Cardiac fibroblast (primary cell): ENCODE measurements around the gene FAIM2.
A peak's percentile ranks its signal among the peaks of the same experiment; 100 is the strongest.

ENCODE experiments used
- DNase-seq, 2 donors: peaks; one replicate each; pipeline versions ENCODE4 v3.0.0 to v3.0.0-alpha.2; 2010; ENCODE audit warnings: low read depth in 2 of 2
- H3K4me3 ChIP-seq, 2 donors: replicated peaks in 1 of 2; 1 replicate in 1 of 2; 2 replicates in 1 of 2; pipeline ENCODE4 v1.5.1; 2011; ENCODE audit warnings: low read depth in 2 of 2, low read length in 2 of 2, mild to moderate bottlenecking in 2 of 2, moderate library complexity in 1 of 2
- TF ChIP-seq, protein P1 (sequence below): IDR thresholded peaks from one replicate; pipeline ENCODE4 v1.5.1; 2011; ENCODE audit warnings: low read depth, mild to moderate bottlenecking, low read length, inconsistent platforms

FAIM2 gene

DNA sequence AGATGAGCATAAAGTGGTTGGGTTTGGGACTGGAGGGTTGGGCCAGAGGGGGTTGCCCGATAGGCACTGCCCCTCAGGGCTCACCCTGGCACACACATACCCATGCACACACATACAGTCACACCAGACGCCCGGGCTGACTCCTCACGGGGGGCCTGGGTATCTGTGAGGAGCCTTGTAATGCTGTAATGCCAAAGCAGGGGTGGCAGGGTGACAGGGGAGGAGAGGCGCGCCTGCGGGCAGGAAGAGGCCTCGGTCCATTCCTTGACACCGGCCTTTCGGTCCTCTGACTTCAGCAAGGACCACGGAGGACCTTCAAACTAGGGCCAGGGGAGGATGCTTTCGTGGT, 375 bp downstream of the FAIM2 start:
- DNase-seq, result no peak
- H3K4me3 ChIP-seq, result peak overlapping the region in 1 of 2 donors; percentile 28
- TF ChIP-seq, protein P1, sequence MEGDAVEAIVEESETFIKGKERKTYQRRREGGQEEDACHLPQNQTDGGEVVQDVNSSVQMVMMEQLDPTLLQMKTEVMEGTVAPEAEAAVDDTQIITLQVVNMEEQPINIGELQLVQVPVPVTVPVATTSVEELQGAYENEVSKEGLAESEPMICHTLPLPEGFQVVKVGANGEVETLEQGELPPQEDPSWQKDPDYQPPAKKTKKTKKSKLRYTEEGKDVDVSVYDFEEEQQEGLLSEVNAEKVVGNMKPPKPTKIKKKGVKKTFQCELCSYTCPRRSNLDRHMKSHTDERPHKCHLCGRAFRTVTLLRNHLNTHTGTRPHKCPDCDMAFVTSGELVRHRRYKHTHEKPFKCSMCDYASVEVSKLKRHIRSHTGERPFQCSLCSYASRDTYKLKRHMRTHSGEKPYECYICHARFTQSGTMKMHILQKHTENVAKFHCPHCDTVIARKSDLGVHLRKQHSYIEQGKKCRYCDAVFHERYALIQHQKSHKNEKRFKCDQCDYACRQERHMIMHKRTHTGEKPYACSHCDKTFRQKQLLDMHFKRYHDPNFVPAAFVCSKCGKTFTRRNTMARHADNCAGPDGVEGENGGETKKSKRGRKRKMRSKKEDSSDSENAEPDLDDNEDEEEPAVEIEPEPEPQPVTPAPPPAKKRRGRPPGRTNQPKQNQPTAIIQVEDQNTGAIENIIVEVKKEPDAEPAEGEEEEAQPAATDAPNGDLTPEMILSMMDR, result no peak

DNA sequence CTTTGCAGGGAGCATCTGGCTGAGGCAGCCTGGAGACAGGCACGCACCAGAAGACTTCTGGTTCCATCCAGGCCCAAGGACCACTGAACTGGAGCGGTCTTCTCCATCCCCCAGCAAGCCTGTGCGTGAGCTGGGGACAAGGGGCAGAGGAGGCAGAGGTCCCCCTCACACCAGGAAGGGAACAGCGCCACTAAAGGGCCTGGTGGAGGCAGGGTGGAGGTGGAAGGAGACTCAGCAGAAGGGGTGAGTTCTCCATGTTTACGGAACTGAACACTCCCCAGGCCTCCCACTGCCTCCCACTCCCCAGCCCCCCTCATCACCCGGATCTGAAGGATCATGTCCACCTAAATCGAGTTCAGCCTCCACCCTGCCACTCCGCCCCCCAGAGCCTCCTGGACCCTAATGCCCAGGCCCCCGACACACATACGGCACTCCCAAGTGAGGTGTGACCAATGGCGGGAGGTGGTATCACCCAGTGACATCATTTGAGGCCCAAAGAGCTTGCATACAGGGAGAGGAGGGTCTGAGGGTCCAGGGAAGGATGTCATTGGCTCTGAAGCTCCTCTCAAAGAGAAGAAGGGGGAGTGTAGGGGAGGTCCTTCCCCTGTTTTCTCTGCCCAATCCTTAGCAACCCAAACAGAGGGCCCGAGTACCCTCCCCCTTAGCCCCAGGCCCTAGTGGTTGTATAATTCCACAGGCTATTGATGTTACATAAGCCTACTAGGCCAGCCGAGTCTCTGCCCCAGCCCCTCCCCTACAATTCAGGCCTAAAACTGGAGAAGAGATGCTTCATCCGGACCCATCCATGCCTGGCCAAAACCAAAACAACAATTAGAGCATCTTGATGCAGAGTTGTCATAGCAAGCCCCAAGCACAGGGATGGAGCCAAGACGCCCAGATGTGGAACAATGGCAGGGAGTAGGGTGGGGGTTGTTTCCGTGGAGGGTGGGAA, 1.0 kb downstream of the FAIM2 start:
- TF ChIP-seq, protein P1, result no peak
- no peak for DNase-seq
- no peak overlapping the region for H3K4me3 ChIP-seq

DNA sequence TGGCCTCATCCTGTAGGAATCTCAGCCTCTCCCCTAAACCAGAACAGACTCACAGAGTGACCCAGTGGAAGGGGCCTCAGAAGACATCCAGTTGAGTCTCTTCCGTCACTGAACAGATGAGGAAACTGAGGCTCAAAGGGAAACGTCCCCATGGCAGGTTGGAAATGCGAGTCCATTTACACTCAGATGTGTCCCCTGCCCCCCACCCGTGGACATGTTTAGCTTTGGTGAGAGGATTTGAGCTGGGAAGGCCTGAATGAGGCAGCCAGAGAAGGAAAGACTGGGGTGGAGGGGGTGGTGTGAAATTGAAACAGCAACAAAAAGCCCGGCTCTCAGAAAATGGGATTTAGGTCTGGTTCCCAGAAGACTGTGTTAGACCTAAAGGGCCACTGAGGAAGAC, 1.7 kb downstream of the FAIM2 start:
- TF ChIP-seq, protein P1, result no peak
- no peak for DNase-seq
- no peak overlapping the region for H3K4me3 ChIP-seq

DNA sequence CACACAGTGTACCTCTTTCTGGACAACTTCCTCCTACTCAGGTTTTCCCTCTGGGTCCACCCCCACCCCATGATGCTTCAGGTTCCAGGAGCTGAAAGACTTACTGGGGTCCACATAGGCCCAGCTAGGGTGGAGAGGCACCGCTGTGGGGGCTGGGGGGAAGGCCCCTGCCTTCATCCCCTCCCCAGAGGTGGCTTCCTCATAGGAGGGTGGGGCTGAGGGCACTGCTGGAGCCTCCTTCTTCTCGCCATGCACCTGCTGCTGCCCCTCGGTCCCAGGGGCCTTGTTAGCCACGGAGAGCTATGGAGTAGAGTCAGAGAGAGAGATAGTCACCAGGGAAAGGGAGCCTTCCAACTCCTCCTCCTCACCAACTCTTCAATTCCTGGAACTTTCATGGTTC, 2.7 kb downstream of the FAIM2 start:
- TF ChIP-seq, protein P1, result no peak
- no peak overlapping the region for H3K4me3 ChIP-seq
- no peak for DNase-seq

DNA sequence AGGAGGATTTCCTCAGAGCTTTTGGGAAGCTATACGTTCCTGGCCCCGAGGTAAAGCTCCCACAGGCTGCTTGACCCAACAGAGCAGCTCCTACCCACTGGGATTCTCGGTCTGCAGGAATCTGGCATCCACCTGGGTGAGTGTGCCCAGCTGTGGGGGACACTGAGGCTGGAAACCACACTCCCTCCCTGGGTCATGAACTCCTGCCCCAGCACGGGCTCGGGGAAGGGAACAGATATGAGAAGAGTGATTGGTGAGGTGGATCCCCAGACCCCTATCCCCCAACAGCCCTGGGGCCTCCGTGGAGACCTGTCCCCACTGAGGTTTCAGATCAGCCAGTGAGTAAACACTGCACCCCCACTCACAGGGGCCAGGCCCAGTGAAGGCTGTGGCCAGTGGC, 3.3 kb downstream of the FAIM2 start:
- no peak overlapping the region for H3K4me3 ChIP-seq
- DNase-seq, result no peak
- TF ChIP-seq, protein P1, result no peak

- no peak overlapping the region for H3K4me3 ChIP-seq
- TF ChIP-seq, protein P1, result no peak
- no peak for DNase-seq
These were observed 3.8 kb downstream of the FAIM2 start for GRCh38 chr12:49899921-49900320.
